A172 (cell line): ENCODE results near the gene KRT3. TPM values are rescaled to one million over a fixed set of nuclear protein-coding genes. Genes with fewer than 3 reads are reported as not detected.
A peak's percentile ranks its signal among the peaks of the same experiment; 100 is the strongest.

ENCODE experiments used
- DNase-seq: peaks from one replicate; pipeline ENCODE4 v3.0.0-alpha.2; 2015; ENCODE audit warnings: low spot score
- total RNA-seq: library from RNA; depleted of rRNA; stranded (reverse); fragments of >200 nt; shearing (Covaris generic); gene quantifications from 2 replicates; pipeline ENCODE4 v1.2.3, GENCODE V29; 2014; rRNA removed

Gene KRT3
- total RNA-seq: not detected in 2 replicates

DNA sequence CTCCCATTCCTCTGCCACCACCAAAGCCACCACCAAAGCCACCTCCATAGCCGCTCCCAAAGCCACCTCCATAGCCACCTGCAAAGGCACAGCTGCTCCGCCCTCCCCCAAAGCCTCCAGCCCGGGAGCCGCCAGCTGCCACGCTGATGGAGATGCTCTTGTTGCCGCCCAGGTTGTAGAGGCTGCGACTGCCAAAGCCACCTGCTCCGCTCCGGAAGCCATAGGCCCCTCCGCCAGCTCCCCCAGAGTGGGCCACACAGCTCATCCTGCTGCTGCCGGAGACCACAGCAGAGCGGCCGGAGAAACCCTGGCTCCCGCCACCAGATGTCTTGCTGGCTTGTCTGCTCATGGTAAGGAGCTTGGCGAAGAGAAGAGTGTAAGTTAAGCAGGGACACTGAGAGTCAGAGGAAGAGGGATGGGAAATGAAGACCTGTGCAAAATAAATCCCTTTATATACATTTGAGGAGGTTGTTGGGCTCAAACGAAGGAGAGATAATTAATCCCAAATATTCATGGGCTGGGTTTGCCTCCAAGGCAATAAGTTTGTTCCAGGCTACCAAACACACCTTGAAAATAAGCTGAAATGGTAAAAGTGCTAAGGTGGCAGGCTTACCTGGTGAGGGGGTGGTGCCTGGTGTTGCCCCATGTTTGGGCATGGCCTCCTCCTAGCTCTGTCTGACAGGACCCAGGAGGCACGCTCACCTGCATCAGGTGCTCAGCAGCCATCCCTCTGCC is at the start of gene KRT3:
KRT3 (minus strand) TSS at position 424 of the 735 bp plus-strand sequence; CDS start at position 349, 75 bp downstream.
- DNase-seq: no peak

DNA sequence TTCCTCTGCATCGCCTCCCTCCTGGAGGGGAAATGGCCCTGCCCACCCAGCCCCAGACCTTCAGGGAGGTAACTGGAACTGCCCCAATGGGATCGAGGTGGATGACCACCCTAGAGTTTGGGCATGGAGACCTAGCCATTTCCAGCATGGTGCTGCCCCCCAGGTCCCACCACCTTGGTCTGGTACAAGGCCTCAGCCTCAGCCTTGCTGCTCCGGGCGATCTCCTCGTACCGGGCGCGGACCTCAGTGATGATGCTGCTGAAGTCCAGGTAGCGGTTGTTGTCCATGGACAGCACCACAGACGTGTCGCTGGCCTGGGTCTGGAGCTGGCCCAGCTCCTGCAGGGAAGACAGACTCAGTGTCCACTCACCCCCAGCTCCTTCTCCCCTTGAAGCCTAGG is 48.5 kb upstream of the KRT3 start:
- no peak for DNase-seq

DNA sequence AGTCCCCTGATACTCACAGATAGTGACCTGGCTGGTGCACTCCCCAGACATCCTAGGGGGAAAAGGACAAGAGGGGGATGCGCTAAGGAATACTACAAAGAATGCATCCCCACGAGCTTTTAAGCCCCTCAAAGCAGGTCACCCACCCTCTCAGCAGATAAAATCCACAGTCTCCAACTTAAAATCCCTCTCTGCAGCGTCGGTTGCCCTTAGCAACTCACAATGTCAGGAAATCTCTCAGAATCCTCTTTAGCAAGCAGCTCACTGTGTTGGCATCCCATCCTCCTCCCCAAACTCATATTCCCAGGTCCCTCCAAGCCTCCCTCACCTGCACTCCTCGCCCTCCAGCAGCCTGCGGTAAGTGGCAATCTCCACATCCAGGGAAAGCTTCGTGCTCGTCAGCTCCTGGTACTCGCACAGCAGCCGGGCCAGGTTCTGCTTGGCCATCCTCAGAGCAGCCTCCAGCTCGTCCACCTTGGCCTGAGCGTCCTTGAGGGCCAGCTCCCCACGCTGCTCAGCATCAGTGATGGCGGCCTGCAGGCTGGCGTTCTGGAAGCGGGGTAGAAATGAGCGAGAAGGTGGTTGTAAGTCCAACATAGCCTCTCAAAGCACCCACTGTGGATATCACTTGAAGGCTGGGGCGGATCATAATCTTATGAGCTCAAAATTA is 43.7 kb upstream of the KRT3 start:
- no peak for DNase-seq

DNA sequence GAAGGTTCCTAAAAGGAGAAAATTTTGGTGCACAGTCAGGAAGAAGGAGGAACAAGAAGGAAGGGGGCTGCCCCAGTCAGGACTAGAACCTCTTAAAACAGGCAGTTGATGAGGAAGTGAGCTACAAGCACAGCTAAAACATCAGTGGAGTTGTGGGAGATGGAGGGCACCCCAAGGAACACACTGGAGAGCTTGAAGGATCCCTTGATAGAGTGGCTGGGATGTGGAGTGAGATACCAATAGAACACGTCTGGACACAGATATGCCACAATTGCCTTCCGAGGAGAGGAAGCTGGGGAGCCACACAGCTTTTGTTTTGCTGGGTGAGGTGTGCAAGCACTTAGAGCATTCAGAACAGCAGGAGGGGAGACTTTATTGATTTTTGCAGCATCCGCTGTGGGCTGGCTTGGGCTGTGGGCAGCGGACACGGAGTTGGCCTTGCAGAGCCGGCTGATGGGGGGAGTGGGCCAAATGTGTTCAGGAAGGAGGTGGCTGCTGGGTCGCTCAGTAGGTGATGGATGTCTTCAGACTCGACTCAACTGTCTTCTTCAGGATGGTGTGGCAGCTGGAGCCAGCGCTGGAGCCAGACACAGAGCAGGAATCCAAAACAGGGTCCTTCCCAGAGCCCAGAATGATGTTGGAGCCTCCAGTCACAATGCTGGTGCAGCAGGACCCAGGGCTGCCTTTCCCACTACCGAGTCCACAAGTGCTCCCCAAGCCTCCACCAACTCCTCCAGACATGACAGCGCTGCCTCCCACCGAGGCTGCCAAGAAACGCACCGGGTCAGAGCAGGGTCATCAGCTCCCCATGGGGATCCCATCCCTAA is 42.9 kb upstream of the KRT3 start:
- DNase-seq: no peak

DNA sequence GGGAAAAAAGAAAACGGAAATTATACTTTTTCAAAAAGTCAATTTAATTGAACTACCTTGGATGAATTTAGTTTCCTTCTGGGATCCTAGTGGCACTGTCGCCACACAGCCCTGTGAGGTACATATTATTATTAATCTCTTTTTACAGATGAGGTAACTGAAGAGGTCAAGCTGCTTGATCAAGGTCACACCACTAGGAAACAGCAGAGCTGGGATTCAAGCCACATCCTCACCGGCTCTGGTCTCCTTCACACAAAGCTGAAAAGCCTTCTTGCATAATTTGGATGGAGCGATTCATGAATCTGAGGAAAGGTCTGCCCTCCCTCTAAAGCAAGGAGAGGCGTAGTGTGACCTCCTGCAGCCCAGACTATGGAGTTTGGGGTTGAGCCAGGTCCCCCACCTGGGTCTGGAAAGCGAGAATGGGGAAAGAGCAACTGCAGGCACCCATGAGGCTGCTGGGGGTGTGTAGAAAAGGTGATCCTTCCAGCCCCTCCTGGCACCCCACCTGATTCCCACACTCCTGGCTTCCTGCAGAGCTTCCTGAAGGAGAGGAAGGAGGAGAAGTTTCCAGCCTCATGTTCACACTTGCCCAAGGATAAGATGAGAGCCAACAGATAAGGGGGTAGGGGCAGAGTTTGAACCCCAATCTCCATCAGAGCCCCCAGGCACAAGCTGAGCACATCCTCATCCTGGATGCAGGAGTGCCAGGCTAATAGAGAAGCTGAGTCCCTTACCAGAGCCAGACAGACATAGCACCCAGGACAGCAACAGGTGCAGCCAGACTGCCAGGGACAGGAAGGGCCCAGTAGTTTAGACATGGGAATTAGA is 42.1 kb upstream of the KRT3 start:
- DNase-seq: no peak

DNA sequence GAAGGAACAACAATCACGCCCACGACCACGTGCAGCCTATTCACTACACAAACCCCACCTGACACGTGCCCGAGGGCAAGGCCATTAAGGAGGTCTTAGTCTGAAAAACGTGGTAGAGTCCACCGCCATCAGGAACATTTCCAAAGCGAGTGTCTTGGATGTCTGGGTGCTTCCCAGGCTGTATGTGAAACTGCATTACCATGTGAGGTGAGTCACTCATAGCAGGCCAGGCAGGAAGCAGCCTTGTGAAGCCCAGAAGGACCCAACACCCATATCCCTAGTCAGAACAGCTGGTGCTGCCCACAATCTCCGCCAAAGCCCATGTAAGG is 41.5 kb upstream of the KRT3 start:
- peak; percentile 92 for DNase-seq

DNA sequence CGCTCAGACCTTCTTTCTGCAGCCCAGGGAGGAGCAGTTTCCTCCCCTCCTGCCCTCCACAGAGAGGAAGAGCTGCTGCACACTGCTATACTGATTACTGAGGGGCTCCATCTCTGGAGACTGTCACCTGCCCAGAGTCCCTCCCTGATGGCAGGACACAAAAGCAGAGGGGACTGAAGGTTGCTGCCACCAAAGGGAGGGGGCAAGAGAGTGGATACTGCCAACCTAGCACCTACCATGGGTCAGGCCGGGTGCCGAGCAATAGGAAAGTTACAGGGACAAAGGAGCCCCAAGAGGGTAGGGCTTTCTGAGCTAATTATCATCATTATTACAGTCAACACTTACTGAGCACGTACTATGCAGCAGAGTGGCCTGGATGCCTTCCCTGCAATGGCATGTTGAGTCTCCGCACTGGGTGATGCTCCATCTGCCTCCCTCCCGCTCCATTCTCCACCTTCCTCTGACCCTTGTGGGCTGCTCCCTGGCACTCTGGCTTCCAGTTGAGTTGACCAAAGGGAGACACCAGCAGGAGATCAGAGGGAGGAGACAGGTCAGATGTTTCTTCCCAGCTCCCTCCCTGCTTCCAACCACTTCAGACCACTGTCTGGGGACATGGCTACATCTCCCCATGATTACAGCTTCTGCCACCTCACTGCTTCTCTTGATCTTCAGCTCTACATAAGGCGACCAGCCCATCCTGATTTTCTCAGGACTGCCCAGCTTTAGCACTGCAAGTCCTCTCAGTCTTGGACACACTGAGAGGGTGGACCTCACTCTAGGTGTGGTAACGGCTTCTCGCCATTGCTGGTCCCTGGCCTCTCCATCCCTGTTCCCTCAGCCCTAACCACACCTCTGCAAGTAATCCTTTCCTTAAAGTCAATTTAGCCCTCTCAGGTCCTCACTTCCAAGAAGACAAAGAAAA is 40.8 kb upstream of the KRT3 start:
- DNase-seq: peak; percentile 9

DNA sequence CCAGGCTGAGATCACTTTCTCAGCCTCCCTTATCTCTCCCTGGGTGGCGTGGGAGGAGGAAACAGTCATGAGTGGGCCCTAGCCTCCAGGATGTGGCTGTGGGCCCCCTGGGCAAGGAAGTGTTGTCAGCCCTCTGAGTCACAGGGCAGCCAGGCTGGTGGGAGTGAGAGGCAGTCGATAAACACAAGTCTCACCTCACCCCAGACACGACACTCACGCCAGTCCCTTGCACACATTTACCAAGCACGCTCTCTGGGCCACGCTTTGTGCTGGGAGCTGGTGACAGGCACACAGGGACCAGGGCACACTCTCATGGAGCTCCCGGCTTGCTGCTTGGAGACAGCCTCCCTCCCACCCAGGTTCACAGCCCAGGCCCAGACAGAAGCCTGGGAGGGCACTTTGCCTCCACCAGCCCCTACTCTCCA is 40.1 kb upstream of the KRT3 start:
- peak; percentile 75 for DNase-seq

DNA sequence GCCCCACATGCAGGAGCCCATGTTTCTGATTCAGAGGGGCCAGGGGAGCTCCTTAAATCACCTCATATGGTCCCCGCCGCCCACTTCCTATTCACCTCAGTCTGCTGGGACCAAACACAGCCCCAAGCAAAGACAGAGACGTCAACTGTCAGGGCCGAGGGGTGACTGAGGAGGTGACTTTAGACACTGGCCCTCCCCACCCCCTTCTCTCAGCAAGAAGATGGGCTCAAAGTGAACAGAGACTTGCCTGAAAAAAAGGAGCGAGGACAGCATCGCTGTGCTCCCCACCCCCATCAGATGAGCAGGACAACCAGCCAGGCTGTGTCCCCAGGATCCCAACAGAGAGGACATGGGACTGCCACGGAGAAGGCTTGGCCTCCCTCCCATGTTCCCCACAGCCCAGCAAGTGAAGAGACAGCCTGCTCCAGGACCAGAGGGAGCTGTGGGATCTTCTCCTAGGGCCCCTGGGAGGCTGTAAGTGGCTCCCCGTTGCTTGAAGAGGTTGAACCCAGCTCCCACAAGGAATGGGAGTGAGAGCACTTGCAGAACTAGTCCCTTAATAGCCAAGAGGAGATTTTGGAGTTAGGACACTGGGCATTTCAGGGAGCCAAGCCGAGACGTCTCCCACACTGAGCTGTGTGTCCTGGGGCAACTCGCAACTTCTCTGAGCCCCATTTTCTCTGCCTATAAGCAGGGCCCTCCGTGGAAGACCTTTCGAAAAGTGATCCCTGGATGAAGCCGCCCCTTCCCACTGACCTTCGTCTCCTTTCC is 39.5 kb upstream of the KRT3 start:
- DNase-seq: no peak

DNA sequence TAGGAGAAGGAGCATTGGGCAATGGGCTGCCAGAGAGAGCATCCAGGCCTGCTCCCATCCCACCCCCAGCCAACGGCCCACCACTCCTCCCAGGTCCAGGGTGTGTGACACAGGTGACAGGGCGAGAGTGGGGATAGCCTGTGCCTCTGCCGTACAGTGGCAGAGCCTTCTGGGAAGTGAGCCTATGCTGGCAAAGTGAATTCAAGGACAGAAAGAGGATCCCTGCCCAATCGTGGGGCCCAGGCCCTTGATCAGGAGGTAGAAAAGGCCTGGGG is 38.7 kb upstream of the KRT3 start:
- DNase-seq: no peak

DNA sequence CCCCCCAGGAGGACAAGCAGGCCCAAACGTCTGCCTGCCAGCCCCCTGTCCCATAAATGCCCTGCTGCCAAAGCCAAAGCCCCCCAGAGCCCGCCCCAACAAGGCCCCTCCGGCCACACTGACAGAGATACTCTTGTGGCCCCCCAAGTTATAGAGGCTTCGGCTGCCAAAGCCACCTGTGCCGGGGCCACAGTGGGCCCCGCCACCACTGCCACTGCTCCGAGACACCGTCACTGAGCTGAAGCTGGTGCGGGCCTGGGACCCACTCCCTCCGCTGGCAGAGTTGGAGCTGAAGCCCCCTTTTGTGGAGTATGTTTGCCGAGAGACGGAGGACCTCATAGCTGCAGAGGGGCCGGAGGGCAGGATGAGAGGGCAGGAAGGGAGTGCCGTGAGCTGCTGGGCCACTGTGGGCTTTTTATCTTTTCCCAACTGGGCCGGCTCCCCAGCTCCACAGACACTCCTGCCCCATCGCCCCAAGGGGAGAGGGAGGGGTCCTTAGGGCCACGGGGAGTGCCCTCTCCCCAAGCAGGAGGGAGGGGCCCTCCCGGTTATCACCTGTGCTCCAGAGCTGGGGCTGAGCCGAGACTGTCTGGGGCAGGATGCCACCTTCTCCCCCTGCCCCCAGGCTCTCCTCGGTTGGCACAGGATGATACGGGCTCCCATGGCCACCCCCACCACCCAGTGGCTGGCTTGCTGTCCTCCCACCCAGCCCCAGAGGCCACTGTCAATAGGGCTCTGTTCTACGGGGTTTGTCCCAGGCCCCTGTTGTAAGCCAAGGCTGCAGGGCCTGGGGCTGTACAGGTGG is 38.2 kb upstream of the KRT3 start, which contains the start of gene KRT79:
KRT79 (minus strand) TSS at position 390 of the 805 bp plus-strand sequence; CDS start at position 339, 51 bp downstream.
- DNase-seq: no peak

DNA sequence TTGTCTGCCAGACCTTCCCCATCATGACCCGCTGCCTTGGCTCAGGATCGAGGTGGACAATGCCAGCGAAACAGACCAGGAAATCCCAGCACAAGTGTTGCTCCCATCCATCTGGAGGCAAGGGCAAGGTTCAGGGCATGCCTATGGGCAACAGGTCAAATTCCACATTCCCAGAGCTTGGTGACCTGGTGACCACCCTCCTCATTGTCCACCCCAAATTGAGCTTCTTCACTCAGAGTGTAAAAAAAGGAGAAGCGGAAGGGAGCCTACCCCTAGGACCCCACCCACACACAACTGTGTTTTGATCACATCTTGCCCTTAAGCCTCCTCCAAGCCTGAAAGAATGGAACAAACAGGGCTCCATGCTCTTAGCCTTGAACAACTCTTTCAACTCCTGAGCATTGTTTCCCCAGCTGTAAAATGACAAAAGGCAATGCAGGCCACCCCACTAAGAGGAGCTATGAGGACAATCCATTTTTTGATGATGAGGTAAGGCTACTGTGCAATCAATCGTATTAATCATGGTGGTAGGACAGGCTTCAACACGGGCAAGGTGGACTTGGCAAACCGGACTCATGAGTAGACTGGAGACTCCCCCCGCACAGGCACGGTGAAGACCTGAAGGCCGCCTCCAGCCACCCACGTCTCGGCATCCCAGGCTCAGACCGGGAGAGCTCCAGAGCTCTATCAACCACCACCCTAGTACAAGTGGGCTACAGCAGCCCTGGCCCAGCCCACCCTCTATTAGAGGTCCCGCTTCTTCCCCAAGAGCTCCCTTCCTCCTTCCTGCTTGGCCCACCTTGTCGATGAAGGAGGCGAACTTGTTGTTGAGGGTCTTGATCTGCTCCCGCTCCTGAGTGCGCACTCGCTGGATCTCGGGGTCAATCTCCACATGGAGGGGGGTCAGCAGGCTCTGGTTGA is 37.3 kb upstream of the KRT3 start:
- no peak for DNase-seq

DNA sequence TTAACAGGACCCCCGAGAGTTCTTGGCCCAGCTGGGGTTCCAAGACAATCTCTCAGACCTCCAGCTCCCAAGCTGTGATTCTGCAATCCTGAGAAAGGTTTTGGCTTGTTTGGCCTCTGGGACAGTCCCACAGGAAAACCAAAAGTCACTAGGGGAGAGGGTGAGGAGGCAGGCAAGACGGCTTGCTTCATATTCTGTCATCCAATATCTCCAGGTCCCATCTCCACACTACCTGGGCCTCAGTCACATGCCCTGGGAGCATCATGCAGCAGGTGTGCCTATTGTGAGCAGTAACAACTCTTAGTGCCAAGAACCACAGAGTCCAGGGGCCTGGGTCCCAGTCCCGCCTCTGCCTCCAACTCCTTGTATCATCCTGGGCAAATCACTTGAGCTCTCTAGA is 36.5 kb upstream of the KRT3 start:
- DNase-seq: no peak

DNA sequence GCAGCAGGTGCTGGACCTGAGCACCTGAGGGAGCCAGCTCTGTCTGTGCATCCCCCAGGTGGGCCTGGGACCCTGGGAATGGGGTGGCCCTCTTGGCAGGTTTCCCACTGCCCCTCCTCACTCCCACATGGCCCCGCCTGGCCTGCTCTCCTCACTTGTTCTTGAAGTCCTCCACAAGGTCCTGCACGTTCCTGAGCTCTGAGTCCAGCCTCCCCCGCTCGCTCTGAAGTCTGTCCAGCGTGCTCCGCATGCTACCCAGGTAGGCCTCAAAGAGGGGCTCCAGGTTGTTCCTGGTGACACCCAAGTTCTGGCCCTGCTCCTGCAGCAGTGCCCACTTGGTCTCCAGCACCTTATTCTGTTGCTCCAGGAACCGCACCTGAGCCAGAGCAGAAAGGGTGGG is 35.3 kb upstream of the KRT3 start:
- DNase-seq: no peak

DNA sequence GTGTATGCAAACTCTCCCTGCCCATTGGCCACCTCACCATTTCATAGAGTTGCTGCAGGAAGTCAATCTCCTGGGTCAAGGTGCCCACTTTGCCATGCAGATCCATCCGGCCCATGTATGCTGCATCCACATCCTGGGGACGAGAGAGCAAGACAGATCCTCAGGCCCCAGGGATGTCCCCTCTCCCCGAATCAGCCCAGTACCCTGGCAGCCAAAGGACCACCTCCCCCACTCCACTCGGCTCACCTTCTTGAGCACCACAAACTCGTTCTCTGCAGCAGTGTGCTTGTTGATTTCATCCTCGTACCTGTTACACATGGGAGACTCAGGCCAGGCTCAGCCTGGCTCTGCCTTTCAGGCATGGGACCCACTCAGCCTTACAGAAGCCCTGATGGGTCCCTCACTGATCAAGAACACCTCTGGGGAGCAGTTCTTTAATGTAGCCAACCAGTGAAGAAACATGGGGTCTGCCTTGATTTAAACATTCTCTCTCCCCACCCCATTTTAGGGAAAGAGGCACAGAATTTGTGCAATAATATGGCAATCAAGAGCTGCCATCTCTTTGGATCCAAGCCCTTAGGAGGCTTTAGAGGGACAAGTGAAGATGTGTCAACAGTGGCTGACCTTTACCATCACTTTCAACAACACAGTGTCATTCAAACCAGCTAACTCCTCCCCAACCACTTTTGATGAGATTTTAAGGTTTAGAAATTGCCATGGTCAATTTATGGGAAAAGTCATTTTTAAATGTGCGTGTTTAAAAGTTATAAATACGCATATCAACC is 34.3 kb upstream of the KRT3 start:
- no peak for DNase-seq

DNA sequence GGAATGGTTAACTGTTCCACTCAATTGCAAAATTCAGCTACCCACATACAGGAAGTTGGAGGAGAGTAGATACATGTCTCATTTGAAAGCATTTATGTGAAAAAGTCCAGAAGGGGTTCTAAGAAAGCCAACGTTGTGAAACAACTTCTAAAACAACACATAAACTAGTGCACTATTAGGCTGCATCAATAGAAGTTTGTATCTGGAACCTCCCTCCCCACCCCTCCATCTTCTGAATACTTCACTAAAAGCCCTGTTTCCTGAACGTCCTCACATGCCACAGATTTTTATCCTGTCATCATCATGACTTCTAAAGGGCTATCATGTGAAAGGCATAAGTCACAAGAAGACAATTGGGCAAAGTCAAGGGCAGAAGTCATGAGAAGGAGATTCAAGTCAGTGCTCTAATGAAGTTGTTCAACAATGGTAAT is 32.7 kb upstream of the KRT3 start:
- DNase-seq: no peak

DNA sequence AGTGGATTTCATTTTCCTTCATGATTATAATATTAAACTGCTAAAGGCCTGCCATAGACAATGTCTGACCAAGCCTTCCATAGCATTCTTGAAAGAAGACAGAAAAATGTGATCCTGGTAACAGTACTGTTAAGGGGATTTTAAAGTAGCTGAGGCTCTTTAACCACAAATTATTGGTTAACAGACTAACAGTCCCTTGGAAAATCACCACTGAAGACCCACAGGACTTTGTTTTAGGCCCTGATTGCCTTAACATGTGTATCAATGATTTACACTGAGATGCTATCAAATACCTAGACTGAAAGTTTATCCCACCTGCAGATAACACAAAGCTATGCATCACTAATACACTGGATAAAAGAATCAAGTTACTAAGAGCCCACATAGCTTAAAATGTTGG is 32.2 kb upstream of the KRT3 start:
- DNase-seq: no peak
